Measurements from ENCODE around the gene PADI6.

DNA sequence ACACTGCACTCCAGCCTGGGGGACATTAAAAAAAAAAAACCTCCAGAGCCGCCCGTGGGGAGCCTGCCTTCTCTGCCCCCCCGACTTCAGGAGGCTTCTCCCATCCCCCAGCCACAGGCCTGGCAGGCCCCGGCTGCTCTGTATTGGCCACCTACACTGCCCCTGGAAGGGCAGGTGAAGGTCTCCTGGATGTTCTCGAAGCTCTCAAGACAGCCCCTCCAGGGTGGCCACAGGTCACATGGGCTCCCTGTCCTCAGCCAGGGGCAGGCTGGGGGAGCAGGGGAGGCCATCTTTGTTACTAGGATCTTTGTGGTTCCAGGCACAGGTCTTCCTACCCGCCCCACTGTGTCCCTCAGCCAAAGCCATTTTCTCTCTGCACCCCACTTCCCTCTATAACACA, 32.8 kb downstream of the PADI6 start:
- TF ChIP-seq, protein P1, sequence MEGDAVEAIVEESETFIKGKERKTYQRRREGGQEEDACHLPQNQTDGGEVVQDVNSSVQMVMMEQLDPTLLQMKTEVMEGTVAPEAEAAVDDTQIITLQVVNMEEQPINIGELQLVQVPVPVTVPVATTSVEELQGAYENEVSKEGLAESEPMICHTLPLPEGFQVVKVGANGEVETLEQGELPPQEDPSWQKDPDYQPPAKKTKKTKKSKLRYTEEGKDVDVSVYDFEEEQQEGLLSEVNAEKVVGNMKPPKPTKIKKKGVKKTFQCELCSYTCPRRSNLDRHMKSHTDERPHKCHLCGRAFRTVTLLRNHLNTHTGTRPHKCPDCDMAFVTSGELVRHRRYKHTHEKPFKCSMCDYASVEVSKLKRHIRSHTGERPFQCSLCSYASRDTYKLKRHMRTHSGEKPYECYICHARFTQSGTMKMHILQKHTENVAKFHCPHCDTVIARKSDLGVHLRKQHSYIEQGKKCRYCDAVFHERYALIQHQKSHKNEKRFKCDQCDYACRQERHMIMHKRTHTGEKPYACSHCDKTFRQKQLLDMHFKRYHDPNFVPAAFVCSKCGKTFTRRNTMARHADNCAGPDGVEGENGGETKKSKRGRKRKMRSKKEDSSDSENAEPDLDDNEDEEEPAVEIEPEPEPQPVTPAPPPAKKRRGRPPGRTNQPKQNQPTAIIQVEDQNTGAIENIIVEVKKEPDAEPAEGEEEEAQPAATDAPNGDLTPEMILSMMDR (IDR thresholded peaks at IDR 0.05; ENCODE audit: poor library complexity), result no peak
- TF ChIP-seq EZH2 (IDR thresholded peaks at IDR 0.05; ENCODE audit: borderline replicate concordance), result no peak

All from hepatocyte (in vitro differentiated cells).